HG03565 (cell line): ENCODE measurements around the gene FGD1.

Source experiments
- ATAC-seq: cut with Tn5 transposase; IDR thresholded peaks from one replicate; pipeline ENCODE4 v1.9.1; 2021; ENCODE audit warnings: mild to moderate bottlenecking, moderate library complexity; ENCODE audit not compliant: unreplicated experiment

The FGD1 gene

GRCh38 chrX:54473993-54474859 is 21.8 kb downstream of the FGD1 start:
- no peak for ATAC-seq

DNA sequence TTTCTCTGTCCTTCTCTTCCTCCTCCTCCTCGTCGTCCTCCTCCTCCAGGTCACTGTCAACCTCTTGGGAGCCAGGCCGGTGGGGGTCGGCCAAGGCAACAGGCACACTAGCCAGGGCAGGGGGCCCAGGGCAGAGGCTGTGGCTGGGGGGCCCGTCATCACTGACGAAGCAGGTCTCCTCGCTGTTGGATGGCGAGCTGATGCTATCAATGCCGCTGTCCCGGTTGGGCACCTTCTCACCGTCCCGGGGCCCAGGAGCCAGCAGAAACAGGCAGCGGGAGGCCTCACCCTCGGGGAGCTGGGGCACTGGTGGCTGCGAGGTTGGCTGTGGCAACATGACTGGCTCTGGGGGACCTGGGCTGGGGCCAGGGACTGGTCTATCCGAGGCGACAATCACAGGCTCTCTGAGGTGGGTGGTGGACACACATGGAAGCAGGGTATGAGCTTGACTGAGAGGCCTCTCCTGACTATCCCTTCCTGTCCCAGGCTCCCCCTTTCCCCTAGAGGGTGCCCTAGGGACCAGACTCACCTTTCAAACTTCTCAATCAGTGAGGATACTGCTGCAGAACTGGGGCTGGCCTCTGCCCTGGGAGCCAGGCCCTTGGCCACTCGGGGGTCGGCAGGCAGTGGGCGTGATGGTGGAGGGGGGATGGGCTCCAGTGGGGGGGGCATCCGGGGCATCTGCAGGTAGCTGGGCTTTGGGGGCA is 25.8 kb downstream of the FGD1 start:
- no peak for ATAC-seq

DNA sequence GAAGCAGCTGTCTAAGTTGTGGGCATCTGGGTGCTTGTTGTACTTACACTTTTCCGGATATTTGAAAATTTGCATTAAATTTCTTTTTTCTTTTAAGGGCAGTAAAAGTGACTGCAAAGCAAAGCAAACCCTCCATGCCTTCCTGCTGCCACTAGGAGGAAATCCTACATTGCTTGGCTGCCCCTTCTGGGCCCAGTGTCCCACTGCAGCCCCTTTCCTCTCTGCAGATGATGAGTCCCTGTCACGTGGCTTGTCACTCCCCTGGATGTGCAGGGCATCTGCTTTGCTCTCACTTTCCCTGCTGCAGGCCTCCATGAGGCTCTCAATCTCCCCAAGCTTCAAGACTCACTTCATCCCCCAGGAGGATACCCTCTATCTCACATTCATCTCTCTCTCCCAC is 43.1 kb downstream of the FGD1 start:
- no peak for ATAC-seq

- ATAC-seq, result no peak
Measured at GRCh38 chrX:54449929-54450328, 46.1 kb downstream of the FGD1 start.

DNA sequence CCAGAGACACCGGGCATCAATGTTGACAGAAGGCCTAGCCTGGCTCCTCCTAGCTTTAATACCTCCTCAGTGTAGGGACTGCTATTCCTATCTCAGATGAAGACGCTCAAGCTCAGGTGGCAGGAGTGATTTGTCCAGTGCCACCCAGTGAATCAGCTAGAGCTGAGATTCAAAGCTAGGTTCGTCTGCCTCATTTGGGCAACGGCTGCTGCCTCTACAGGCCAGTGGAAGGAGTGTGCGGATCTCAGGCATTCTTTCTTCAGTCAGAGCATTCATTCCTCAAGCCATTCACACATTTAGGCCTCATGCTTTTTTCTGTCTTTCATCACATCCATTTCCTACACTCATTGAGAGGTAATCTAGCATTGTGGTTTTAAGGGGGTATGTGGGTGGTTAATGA is 48.6 kb downstream of the FGD1 start:
- no peak for ATAC-seq

GRCh38 chrX:54446084-54446483 is 50.0 kb downstream of the FGD1 start:
- no peak for ATAC-seq

DNA sequence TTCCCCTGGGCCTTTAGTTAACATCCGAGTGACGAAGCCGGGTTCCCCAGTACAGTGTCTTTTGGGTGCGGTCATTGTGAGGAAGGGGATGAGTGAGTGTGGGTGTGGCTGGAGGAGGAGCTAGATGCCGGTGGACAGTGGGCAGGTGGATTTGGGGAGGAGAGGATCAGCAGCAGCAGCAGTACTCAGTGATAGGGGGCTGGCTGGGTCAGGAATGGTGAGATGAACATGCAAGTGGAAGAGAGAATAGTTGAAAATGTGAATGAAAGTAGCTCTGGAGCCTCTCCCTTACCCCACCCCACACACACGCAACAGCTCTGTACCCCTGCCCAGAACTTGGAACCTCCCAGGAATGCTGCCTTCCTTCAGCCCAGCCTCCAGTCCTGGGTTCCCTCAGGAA is 51.3 kb downstream of the FGD1 start:
- ATAC-seq, result no peak

DNA sequence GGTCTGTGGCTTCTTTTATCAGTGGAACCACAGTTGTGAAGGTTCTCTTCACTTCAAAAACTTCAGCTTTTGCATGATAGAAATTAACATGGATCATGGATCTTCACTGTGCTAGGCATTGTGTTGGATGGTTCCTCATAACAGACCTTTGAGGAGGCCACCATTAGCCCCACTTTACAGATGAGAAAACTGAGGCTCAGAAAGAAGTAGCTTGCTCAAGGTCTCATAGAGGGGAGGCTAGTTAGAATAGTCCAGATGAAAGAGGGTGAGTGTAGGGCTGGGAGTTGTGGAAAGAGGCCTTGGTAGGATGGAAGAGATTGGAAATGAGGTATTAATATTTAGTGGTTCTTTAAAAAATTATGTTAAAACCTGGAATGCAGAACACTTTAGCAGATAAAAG is 53.2 kb downstream of the FGD1 start:
- ATAC-seq, result no peak

- peak; percentile 94 for ATAC-seq
Measured at GRCh38 chrX:54439960-54440871, 55.8 kb downstream of the FGD1 start, which contains the start of gene TSR2. TSS of gene TSR2 (plus strand) at chrX:54440404. CDS start at chrX:54440422, 18 bp downstream.

GRCh38 chrX:54435121-54435520 is 60.9 kb downstream of the FGD1 start:
- no peak for ATAC-seq

GRCh38 chrX:54430519-54430918 is 65.5 kb downstream of the FGD1 start:
- ATAC-seq, result no peak

- no peak for ATAC-seq
Measured at GRCh38 chrX:54427837-54428424, 68.1 kb downstream of the FGD1 start.

- no peak for ATAC-seq
Measured at GRCh38 chrX:54423161-54423888, 72.7 kb downstream of the FGD1 start.

DNA sequence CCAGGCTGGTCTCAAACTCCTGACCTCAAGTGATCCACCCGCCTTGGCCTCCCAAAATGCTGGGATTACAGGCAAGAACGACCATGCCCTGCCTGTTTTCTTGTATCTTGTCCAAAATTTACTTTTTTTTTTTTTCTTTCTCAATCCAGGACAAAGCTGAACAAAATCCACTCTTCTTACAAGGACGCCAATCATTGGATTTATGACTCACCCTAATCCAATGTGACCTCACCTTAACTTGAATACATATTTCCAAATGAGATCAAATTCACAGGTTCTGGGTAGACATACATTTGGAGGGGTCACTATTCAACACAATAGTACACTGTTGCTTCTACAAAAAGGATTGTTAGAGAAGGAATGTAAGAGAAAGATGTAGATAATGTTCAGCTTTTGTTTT is 73.9 kb downstream of the FGD1 start:
- no peak for ATAC-seq

DNA sequence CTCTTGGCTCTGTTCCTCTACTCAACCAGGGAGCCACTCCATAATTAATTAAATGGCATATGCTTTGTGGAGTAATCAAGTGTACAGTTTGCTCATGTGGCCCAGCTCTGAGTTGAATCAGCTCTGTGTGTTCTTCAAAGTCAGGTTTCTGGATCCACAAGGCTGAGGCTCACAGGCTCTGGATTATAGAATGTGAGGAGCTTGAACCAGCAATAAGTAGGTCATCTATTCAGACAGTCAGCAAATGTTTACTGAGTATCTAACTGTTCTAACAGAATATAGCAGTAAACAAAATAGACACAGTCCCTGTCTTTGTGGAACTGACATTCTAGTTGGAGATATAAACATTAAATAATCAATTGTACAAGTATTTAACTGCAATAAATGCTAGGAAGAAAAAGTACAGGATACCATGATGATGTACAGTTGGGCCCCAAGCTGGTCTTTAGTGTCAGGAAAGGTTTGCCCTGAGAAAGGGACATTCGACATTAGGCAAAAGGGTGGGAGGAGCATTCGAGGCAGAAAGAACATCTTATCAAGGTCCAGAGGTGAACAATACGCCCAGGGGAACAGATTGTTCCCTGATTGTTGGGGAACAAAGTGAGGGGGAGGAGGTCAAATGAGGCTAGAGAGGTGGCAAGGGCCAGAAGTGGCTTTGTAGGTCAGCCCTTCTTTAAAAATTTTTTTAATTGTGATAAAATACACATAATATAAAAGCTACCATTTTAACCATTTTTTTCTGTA is 76.3 kb downstream of the FGD1 start:
- no peak for ATAC-seq

DNA sequence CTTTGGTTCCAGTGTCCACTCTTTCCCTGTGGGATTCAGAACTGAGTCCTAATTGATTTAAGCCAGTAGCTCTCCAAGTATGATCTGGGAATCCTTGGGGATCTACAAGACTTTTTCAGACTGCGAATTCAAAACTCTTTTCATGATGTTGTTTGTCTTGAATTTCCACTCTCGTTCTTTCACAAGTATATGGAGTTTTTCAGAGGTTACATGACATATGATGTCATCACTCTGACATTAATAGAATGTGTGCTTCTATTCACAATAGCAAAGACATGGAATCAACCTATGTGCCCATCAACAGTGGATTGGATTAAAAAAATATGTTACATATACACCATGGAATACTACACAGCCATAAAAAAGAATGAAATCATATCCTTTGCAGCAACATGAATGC is 79.1 kb downstream of the FGD1 start:
- ATAC-seq, result no peak

GRCh38 chrX:54415534-54416350 is 80.3 kb downstream of the FGD1 start:
- ATAC-seq, result no peak

- ATAC-seq, result no peak
Measured at GRCh38 chrX:54413753-54414152, 82.3 kb downstream of the FGD1 start.

DNA sequence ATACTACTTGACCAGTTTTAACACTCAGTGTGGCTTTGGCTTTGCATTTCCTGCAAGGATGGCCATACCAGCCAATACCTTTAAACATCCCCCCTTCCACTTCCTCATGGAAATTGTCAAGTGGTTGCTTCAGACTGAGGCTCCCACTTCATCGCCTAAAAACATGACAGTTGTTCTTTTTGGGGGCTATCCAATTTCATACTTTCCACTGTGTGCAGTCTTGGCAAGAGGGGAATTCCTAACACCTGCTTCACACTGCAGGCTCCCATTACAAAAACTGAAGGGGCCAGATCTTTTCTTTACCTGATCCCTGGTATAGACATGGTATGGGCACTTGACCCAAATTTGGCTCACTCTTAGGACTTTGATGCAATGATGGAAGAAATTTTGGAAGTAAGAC is 84.3 kb downstream of the FGD1 start:
- ATAC-seq, result no peak
